HG02759 (cell line): ENCODE results near the gene MTFR2.

Experiments used
- ATAC-seq: cut with Tn5 transposase; IDR thresholded peaks from one replicate; pipeline ENCODE4 v1.9.1; 2021; ENCODE audit warnings: mild to moderate bottlenecking, moderate library complexity; ENCODE audit not compliant: unreplicated experiment

MTFR2 gene

DNA sequence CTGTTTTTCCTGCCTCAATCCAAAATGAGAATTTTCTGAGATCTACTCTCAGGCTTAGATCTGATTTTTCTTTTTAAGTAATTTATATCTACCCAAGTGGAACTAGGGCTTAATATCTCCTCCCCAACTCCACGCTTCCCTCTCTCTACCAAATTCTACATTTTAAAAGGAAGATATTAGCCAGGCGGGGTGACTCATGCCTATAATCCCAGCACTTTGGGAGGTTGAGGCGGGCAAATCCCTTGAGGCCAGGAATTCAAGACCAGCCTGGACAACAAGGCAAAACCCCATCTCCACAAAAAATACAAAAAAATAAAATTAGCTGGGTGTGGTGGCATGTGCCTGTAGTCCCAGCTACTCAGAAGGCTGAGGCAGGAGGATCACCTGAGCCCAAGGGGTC is 61.0 kb downstream of the MTFR2 start:
- no peak for ATAC-seq

DNA sequence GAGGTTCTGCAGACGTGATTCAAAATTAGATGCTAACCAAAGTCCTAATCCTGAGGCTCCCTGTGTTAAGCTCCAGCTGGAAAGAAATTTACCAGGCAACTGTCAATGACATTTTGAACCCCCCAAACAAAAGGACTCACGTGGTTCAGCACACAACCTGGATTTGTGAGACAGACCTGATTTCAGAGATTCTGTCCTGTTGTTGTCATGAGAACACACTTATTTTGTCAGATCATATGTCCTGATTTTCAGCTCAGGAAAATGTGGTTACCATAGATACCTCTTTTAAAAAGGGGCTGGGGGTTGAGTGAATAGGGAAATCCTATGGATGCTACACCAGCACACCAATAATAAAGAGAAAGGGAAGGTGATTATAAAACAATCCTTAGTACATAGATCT is 61.6 kb downstream of the MTFR2 start:
- no peak for ATAC-seq

DNA sequence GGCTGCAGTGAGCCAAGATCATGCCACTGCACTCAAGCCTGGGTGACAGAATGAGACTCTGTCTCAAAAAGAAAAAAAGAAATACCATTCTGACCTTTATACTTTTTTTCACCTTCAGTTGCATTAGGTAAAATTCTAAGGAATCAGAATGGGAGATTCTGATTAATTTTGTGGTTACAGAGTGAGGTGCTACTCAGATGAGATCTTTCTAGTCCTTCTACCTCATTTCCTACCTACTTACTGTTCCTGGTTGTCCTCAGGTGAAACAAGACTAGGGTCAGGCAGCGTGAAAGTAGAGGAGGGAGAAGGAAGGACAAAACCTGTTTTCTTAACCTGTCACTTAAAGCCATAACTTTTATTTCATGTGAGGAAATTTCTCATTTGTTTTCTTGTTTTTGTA is 63.7 kb downstream of the MTFR2 start:
- ATAC-seq = no peak

DNA sequence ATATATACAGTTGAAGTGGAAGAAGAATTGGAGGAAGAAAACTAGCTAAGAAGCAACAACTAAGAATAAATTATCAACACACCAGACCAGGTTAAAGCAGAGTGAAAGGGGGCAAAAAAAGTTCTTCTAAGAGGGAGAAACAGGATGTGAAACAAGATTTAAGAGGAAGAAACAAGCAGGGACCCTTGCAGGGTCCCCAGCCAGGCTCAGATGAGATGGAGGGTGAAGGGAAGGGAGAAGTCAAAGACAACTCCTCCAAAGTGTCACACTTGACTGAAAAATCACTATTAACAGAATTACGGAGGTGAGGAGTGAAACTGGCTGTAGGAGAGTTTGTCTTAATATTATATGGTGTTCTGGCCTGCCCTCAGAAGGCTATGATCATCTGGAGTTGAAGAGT is 65.4 kb downstream of the MTFR2 start:
- ATAC-seq = no peak

DNA sequence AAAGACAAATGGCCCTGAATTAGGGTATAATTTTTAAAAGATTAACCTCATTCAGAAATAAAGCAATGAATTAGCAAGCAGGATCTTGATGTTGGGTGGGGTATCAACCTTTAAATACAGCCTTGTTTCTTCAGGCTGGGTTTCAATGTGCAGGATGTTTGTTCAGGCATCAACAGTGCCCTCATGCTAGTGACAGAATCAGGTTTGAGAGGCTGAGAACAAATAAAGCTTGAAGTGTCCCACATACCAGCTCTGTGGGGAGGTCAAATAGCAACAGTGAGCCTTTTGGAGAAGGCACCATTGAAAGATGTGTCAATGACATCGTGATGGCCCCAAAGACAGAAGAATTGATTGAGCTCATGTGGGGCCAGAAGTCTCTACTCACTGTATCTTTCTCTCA is 68.2 kb downstream of the MTFR2 start:
- ATAC-seq = no peak

DNA sequence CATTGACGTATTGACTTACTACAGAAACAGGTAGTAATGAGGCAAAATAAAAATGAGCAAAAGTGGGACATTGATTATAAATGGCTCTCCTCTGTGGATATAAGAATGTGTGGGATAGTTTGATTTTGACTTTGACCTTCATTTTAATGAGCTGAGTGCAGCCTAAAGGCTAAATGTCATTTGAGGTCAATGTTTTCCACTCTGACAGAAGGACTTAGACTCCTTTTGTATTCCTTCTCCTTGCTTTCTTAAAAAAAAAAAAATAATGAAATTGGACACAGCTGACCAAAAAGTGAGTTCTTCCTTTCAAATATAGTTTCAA is 68.6 kb downstream of the MTFR2 start:
- ATAC-seq = no peak
